ENCODE results near the gene PRL. TPM values are rescaled to one million over a fixed set of nuclear protein-coding genes. Genes with fewer than 3 reads are reported as not detected.

The PRL gene
- total and polyA plus RNA-seq, 10 donors, result 0.09 to 1.6 (median 0.26) TPM; not detected in 7

DNA sequence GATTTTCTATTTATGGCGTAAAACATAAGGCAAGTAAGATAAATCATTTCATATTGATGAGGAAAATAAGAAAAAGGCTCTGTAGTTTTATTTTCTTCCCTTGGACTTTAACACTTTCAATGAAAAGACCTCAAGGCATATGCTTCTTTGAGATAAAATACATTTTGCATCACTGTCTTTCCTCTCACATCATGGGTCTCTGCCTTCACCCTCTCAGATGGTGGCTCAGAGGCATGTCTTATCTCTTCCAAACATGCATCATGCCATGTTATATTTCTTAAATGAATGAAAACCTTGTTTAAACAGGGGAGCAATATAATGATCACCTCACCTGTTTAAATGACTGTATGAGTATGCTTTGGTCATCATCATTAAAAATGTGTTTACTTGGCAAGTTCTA lies 59.3 kb downstream of the PRL start:
- no peak for DNase-seq
- Histone ChIP-seq H3K9me3 (peaks cover 0 to 13% (median 8%) of the 10 kb centered on the region in 8 donors), H3K27me3 (replicated peaks in 1 of 7) (no peaks in the 10 kb centered on the region), H3K36me3 (no peaks in the 10 kb centered on the region), H3K4me3 (no peak overlapping the region), H3K27ac (no peak overlapping the region), H3K4me1 (no peaks in the 10 kb centered on the region)
- intact Hi-C loops (cut with DNase I; ENCODE audit: low total_unique reads), result no loop called here
- no peak for TF ChIP-seq POLR2AphosphoS5 (IDR thresholded peaks at IDR 0.05)
- TF ChIP-seq POLR2A (IDR thresholded peaks at IDR 0.05), result no peak
- TF ChIP-seq, protein P1, sequence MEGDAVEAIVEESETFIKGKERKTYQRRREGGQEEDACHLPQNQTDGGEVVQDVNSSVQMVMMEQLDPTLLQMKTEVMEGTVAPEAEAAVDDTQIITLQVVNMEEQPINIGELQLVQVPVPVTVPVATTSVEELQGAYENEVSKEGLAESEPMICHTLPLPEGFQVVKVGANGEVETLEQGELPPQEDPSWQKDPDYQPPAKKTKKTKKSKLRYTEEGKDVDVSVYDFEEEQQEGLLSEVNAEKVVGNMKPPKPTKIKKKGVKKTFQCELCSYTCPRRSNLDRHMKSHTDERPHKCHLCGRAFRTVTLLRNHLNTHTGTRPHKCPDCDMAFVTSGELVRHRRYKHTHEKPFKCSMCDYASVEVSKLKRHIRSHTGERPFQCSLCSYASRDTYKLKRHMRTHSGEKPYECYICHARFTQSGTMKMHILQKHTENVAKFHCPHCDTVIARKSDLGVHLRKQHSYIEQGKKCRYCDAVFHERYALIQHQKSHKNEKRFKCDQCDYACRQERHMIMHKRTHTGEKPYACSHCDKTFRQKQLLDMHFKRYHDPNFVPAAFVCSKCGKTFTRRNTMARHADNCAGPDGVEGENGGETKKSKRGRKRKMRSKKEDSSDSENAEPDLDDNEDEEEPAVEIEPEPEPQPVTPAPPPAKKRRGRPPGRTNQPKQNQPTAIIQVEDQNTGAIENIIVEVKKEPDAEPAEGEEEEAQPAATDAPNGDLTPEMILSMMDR (IDR thresholded peaks at IDR 0.05 in 8 of 11, conservative IDR thresholded peaks at IDR 0.05 in 3 of 11), result no peak
- WGBS, 5 donors, result 0% methylated on average over 1 of the region's 1 CpG
